Posterior vena cava (tissue), 2 donors: Measurements from ENCODE around the gene GNAT2. TPM values are rescaled to one million over a fixed set of nuclear protein-coding genes. Genes with fewer than 3 reads are reported as not detected.
A peak's percentile ranks its signal among the peaks of the same experiment; 100 is the strongest.

Source experiments
- DNase-seq: peaks from one replicate; pipeline ENCODE4 v3.0.0-alpha.2; 2020; ENCODE audit warnings: low spot score
- intact Hi-C, 2 donors: fragments of 100-400 bp; cut with DNase I; formaldehyde crosslinking; loops; one replicate each; pipeline versions ENCODE4 v1.14.1 to v1.14.2; 2022 to 2023
- total RNA-seq, 2 donors: library from RNA; stranded (reverse); fragmentation: NEBNext Ultra II Directional; extraction: Animal tissue kit (Norgen Biotek cat#: 25700); gene quantifications; one replicate each; pipeline ENCODE4 v1.2.1, GENCODE V29; 2021
- donor health status: DM: yes; HTN: yes; CAD: no.
- donor health status: DM: yes; HTN: yes; CAD: no.

The GNAT2 gene
- total RNA-seq, 2 donors from 2014 or later: not detected

- no peak for DNase-seq
Observed at GRCh38 chr1:109631513-109632505, 12.4 kb upstream of the GNAT2 start.

GRCh38 chr1:109630898-109631512 is 11.6 kb upstream of the GNAT2 start:
- intact Hi-C loops: loop anchor here in 1 of 2 donors (10.0 kb wide), 1 partner anchor 354 kb away; the partner anchor contains the start of gene AHCYL1
- DNase-seq: no peak

More at GRCh38 chr1:109631513-109632505, 12.4 kb upstream of the GNAT2 start:
- intact Hi-C loops: loop anchor here in 1 of 2 donors (10.0 kb wide), 1 partner anchor 353 kb away; the partner anchor contains the start of gene AHCYL1

- intact Hi-C loops: loop anchor here in 1 of 2 donors (10.0 kb wide), 1 partner anchor 355 kb away; the partner anchor contains the start of gene AHCYL1
- no peak for DNase-seq
Observed at GRCh38 chr1:109630081-109630897, 10.9 kb upstream of the GNAT2 start.

GRCh38 chr1:109629372-109630030 is 10.1 kb upstream of the GNAT2 start:
- DNase-seq: no peak
- intact Hi-C loops: loop anchor here (5.0 to 10.0 kb wide), 3 partner anchors 85 to 355 kb away; partner anchors contain the start of genes AHCYL1 (in 1 of the 2) and GNAI3 (in 1 of the 2)

GRCh38 chr1:109628540-109629321 is 9.3 kb upstream of the GNAT2 start:
- intact Hi-C loops: loop anchor here (5.0 to 10.0 kb wide), 2 partner anchors 84 to 86 kb away; partner anchors contain the start of gene GNAI3 (in 1 of the 2)

GRCh38 chr1:109627692-109628399 is 8.4 kb upstream of the GNAT2 start:
- peak; percentile 77 for DNase-seq
- intact Hi-C loops: loop anchor here (5.0 to 10.0 kb wide), 2 partner anchors 83 to 86 kb away; partner anchors contain the start of gene GNAI3 (in 1 of the 2)

More at GRCh38 chr1:109628540-109629321, 9.3 kb upstream of the GNAT2 start:
- DNase-seq: no peak

GRCh38 chr1:109626682-109627408 is 7.4 kb upstream of the GNAT2 start:
- intact Hi-C loops: loop anchor here (5.0 to 10.0 kb wide), 2 partner anchors 82 to 85 kb away; partner anchors contain the start of gene GNAI3 (in 1 of the 2)
- DNase-seq: no peak

GRCh38 chr1:109625601-109626560 is 6.5 kb upstream of the GNAT2 start:
- DNase-seq: no peak
- intact Hi-C loops: loop anchor here (5.0 to 10.0 kb wide), 2 partner anchors 81 to 84 kb away; partner anchors contain the start of gene GNAI3 (in 1 of the 2)

GRCh38 chr1:109625176-109625575 is 5.8 kb upstream of the GNAT2 start:
- intact Hi-C loops: loop anchor here (5.0 to 10.0 kb wide), 2 partner anchors 80 to 83 kb away; partner anchors contain the start of gene GNAI3 (in 1 of the 2)
- DNase-seq: no peak

GRCh38 chr1:109624201-109625010 is 5.0 kb upstream of the GNAT2 start:
- intact Hi-C loops: loop anchor here (5.0 to 10.0 kb wide), 2 partner anchors 80 to 82 kb away; partner anchors contain the start of gene GNAI3 (in 1 of the 2)
- DNase-seq: no peak

GRCh38 chr1:109623601-109624161 is 4.3 kb upstream of the GNAT2 start:
- intact Hi-C loops: loop anchor here in 1 of 2 donors (10.0 kb wide), 1 partner anchor 79 kb away; the partner anchor contains the start of gene GNAI3
- DNase-seq: no peak

- intact Hi-C loops: loop anchor here in 1 of 2 donors (10.0 kb wide), 1 partner anchor 78 kb away; the partner anchor contains the start of gene GNAI3
- DNase-seq: no peak
Observed at GRCh38 chr1:109622895-109623294, 3.5 kb upstream of the GNAT2 start.

GRCh38 chr1:109622137-109622892 is 2.9 kb upstream of the GNAT2 start:
- intact Hi-C loops: loop anchor here in 1 of 2 donors (10.0 kb wide), 1 partner anchor 78 kb away; the partner anchor contains the start of gene GNAI3
- DNase-seq: no peak
